Measurements from ENCODE around the gene SENP3. TPM values are rescaled to one million over a fixed set of nuclear protein-coding genes. Genes with fewer than 3 reads are reported as not detected.
A peak's percentile ranks its signal among the peaks of the same experiment; 100 is the strongest.

SENP3 gene
- total RNA-seq, 1 donor from 2014 or later = 57.6 TPM

- no peak overlapping the region for H3K4me3 ChIP-seq
- H3K27me3 ChIP-seq = no peaks in the 10 kb centered on the region
- DNase-seq = peak; percentile 65
- no peaks in the 10 kb centered on the region for H3K36me3 ChIP-seq
- H3K27ac ChIP-seq = peak overlapping the region; percentile 96
- no peak for TF ChIP-seq CTCF (IDR thresholded peaks at IDR 0.05)
- H3K9me3 ChIP-seq = no peaks in the 10 kb centered on the region
- intact Hi-C loops (cut with DNase I) = no loop called here
- peaks cover 45% of the 10 kb centered on the region for H3K4me1 ChIP-seq
- no peak for ATAC-seq
These were observed 4.5 kb upstream of the SENP3 start for GRCh38 chr17:7557147-7557764.

- no peaks in the 10 kb centered on the region for H3K9me3 ChIP-seq
- H3K4me3 ChIP-seq = peak overlapping the region; percentile 91
- TF ChIP-seq CTCF (IDR thresholded peaks at IDR 0.05) = no peak
- intact Hi-C loops (cut with DNase I) = no loop called here
- peaks cover 49% of the 10 kb centered on the region for H3K4me1 ChIP-seq
- peak; percentile 83 for ATAC-seq
- no peaks in the 10 kb centered on the region for H3K27me3 ChIP-seq
- H3K27ac ChIP-seq = peak overlapping the region; percentile 96
- peak; percentile 97 for DNase-seq
- H3K36me3 ChIP-seq = no peaks in the 10 kb centered on the region
These were observed 3.8 kb upstream of the SENP3 start for GRCh38 chr17:7557775-7558543.

GRCh38 chr17:7558544-7559319, 3.0 kb upstream of the SENP3 start, which contains the start of gene TNFSF13:
TSS of gene TNFSF13 (plus strand) at chr17:7558750. CDS start at chr17:7559040, 290 bp downstream.
- Histone ChIP-seq H3K4me3 (peak within 1 kb of the TSS; percentile 91), H3K36me3 (peaks cover 6% of the 10 kb centered on the region), H3K27ac (peak within 1 kb of the TSS; percentile 96), H3K4me1 (peaks cover 53% of the 10 kb centered on the region), H3K27me3 (no peaks in the 10 kb centered on the region), H3K9me3 (no peaks in the 10 kb centered on the region)
- intact Hi-C loops (cut with DNase I) = no loop called here
- ATAC-seq (peak; percentile 17), DNase-seq (peak; percentile 87)
- TF ChIP-seq CTCF (IDR thresholded peaks at IDR 0.05) = no peak

- no peak for TF ChIP-seq CTCF (IDR thresholded peaks at IDR 0.05)
- intact Hi-C loops (cut with DNase I) = no loop called here
- Histone ChIP-seq H3K9me3 (no peaks in the 10 kb centered on the region), H3K27me3 (no peaks in the 10 kb centered on the region), H3K4me1 (peaks cover 57% of the 10 kb centered on the region), H3K4me3 (peak overlapping the region; percentile 91), H3K36me3 (peaks cover 13% of the 10 kb centered on the region), H3K27ac (peak overlapping the region; percentile 96)
- peak; percentile 82 for DNase-seq
- ATAC-seq = peak; percentile 0
These were observed 2.2 kb upstream of the SENP3 start for GRCh38 chr17:7559320-7560171.
